Measurements from ENCODE around the gene HSPB7.

Gene HSPB7

DNA sequence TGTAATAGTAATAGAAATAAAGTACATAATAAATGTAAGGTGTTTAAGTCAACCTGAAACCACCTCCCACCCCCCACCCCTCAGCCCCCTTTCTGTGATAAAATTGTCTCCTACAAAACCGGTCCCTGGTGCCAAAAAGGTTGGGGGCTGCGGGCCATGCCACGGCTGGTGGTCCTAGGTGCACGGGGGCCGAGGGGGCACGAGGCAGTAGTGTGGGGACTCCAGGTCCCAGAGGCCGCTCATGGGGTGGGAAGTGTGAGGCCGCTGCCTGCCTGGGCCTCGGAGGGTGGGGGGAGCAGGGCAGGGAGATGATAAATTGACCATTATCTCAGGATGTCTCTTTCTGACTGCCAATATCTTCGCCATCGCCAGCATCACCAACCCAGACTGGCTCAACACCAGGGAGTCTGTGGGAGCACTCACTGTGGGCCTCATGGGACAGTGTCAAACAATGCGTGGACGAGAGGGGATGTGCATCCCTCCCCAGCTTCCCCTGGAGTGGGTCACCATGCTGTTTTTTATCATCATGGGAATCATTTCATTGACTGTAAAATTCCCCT, 48.4 kb downstream of the HSPB7 start:
- no peak overlapping the region for H3K4me2 ChIP-seq (ENCODE audit: low read depth, low read length, poor library complexity, severe bottlenecking)
- no peaks in the 10 kb centered on the region for H3K9me3 ChIP-seq (ENCODE audit: insufficient read depth, low read length)
- TF ChIP-seq CTCF (IDR thresholded peaks at IDR 0.05; ENCODE audit: insufficient read depth, low read length, poor library complexity, severe bottlenecking) (no peak), EZH2phosphoT487 (conservative IDR thresholded peaks at IDR 0.05; ENCODE audit: low read length) (no peak)
- no peak overlapping the region for H2AFZ ChIP-seq (ENCODE audit: low read depth, low read length, severe bottlenecking)
- H3K9me2 ChIP-seq (replicated peaks; ENCODE audit: insufficient read depth, low read length) = no peaks in the 10 kb centered on the region
- H3K79me2 ChIP-seq (ENCODE audit: insufficient read depth, low read length) = peaks cover 84% of the 10 kb centered on the region
- H3K36me3 ChIP-seq (ENCODE audit: low read length) = peaks cover 24% of the 10 kb centered on the region
- no peak overlapping the region for H3K9ac ChIP-seq (ENCODE audit: low read length)
- no peaks in the 10 kb centered on the region for H3K27me3 ChIP-seq (ENCODE audit: low read length)
- no peak overlapping the region for H3K27ac ChIP-seq (ENCODE audit: low read depth, low read length)
- H3F3A ChIP-seq (ENCODE audit: insufficient read depth) = peaks cover 16% of the 10 kb centered on the region
- no peak overlapping the region for H3K4me3 ChIP-seq (ENCODE audit: insufficient read depth, low read length, poor library complexity, severe bottlenecking)
- H4K20me1 ChIP-seq (ENCODE audit: low read depth, low read length) = no peaks in the 10 kb centered on the region

- Histone ChIP-seq H4K20me1 (ENCODE audit: low read depth, low read length) (no peaks in the 10 kb centered on the region), H3K79me2 (ENCODE audit: insufficient read depth, low read length) (peaks cover 84% of the 10 kb centered on the region), H3K9me3 (ENCODE audit: insufficient read depth, low read length) (no peaks in the 10 kb centered on the region), H3K27me3 (ENCODE audit: low read length) (no peaks in the 10 kb centered on the region), H3F3A (ENCODE audit: insufficient read depth) (peaks cover 16% of the 10 kb centered on the region), H3K9me2 (replicated peaks; ENCODE audit: insufficient read depth, low read length) (no peaks in the 10 kb centered on the region), H3K4me3 (ENCODE audit: insufficient read depth, low read length, poor library complexity, severe bottlenecking) (no peak overlapping the region), H3K27ac (ENCODE audit: low read depth, low read length) (no peak overlapping the region), H3K9ac (ENCODE audit: low read length) (no peak overlapping the region), H2AFZ (ENCODE audit: low read depth, low read length, severe bottlenecking) (no peak overlapping the region), H3K4me2 (ENCODE audit: low read depth, low read length, poor library complexity, severe bottlenecking) (no peak overlapping the region), H3K36me3 (ENCODE audit: low read length) (peaks cover 24% of the 10 kb centered on the region)
- no peak for TF ChIP-seq CTCF (IDR thresholded peaks at IDR 0.05; ENCODE audit: insufficient read depth, low read length, poor library complexity, severe bottlenecking)
- no peak for TF ChIP-seq EZH2phosphoT487 (conservative IDR thresholded peaks at IDR 0.05; ENCODE audit: low read length)
These were observed 49.7 kb downstream of the HSPB7 start for GRCh38 chr1:15968172-15968571.

DNA sequence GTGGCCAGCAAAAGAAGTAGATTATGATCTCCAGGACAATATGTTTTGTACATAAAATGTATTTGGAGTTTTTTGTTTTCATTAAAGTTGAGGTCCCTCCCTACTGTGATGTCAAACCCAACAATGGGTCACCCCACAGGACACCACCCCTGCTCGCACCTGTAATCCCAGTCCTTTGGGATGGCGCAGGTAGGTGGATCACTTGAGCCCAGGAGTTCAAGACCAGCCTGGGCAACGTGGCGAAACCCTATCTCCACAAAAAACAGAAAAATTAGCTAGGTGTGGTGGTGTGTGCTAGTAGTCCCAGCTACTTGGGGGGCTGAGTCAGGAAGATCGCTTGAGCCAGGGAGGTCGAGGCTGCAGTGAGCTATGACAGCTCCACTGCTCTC, 50.9 kb downstream of the HSPB7 start:
- Histone ChIP-seq H3K4me2 (ENCODE audit: low read depth, low read length, poor library complexity, severe bottlenecking) (peak overlapping the region; percentile 52), H3K27me3 (ENCODE audit: low read length) (no peaks in the 10 kb centered on the region), H3F3A (ENCODE audit: insufficient read depth) (peaks cover 16% of the 10 kb centered on the region), H3K27ac (ENCODE audit: low read depth, low read length) (peak overlapping the region; percentile 61; the same call in 1 of the 2 replicates), H3K36me3 (ENCODE audit: low read length) (peaks cover 13% of the 10 kb centered on the region), H4K20me1 (ENCODE audit: low read depth, low read length) (no peaks in the 10 kb centered on the region), H3K9me3 (ENCODE audit: insufficient read depth, low read length) (no peaks in the 10 kb centered on the region), H3K79me2 (ENCODE audit: insufficient read depth, low read length) (peaks cover 82% of the 10 kb centered on the region), H3K4me3 (ENCODE audit: insufficient read depth, low read length, poor library complexity, severe bottlenecking) (no peak overlapping the region), H3K9me2 (replicated peaks; ENCODE audit: insufficient read depth, low read length) (no peaks in the 10 kb centered on the region), H3K9ac (ENCODE audit: low read length) (no peak overlapping the region), H2AFZ (ENCODE audit: low read depth, low read length, severe bottlenecking) (no peak overlapping the region)
- TF ChIP-seq CTCF (IDR thresholded peaks at IDR 0.05; ENCODE audit: insufficient read depth, low read length, poor library complexity, severe bottlenecking) (no peak), EZH2phosphoT487 (conservative IDR thresholded peaks at IDR 0.05; ENCODE audit: low read length) (no peak)
